ENCODE measurements around the gene SRSF7. TPM values are rescaled to one million over a fixed set of nuclear protein-coding genes. Genes with fewer than 3 reads are reported as not detected.
A peak's percentile ranks its signal among the peaks of the same experiment; 100 is the strongest.
"Not testable (repeated sequence)": the region's sequence is repeated elsewhere in the genome, so short reads cannot be mapped to it uniquely, and the experiment has no call there.

Gene SRSF7
- total RNA-seq, 1 donor from 2014 or later = 50.5 TPM

- no peak for DNase-seq
- Histone ChIP-seq H3K27me3 (ENCODE audit: low read depth) (no peaks in the 10 kb centered on the region), H3K9me3 (replicated peaks) (no peaks in the 10 kb centered on the region), H3K4me3 (no peak overlapping the region), H3K36me3 (no peaks in the 10 kb centered on the region), H3K4me1 (peaks cover 47% of the 10 kb centered on the region), H3K27ac (replicated peaks) (peak overlapping the region; percentile 88)
- intact Hi-C loops (cut with micrococcal nuclease) = no loop called here
- no peak for TF ChIP-seq CTCF (IDR thresholded peaks at IDR 0.05; ENCODE audit: borderline replicate concordance)
Measured at GRCh38 chr2:38719706-38720105, 31.5 kb downstream of the SRSF7 start.

GRCh38 chr2:38718601-38719000 is 32.6 kb downstream of the SRSF7 start:
- no peaks in the 10 kb centered on the region for H3K27me3 ChIP-seq (ENCODE audit: low read depth)
- intact Hi-C loops (cut with micrococcal nuclease) = no loop called here
- DNase-seq = no peak
- H3K4me3 ChIP-seq = no peak overlapping the region
- no peaks in the 10 kb centered on the region for H3K36me3 ChIP-seq
- H3K9me3 ChIP-seq (replicated peaks) = no peaks in the 10 kb centered on the region
- H3K4me1 ChIP-seq = peaks cover 44% of the 10 kb centered on the region
- TF ChIP-seq CTCF (IDR thresholded peaks at IDR 0.05; ENCODE audit: borderline replicate concordance) = no peak
- no peak overlapping the region for H3K27ac ChIP-seq (replicated peaks)

GRCh38 chr2:38716185-38716584 is 35.0 kb downstream of the SRSF7 start:
- no peak for TF ChIP-seq CTCF (IDR thresholded peaks at IDR 0.05; ENCODE audit: borderline replicate concordance)
- H3K9me3 ChIP-seq (replicated peaks) = no peaks in the 10 kb centered on the region
- H3K4me1 ChIP-seq = peaks cover 25% of the 10 kb centered on the region
- DNase-seq = no peak
- H3K4me3 ChIP-seq = no peak overlapping the region
- peak overlapping the region; percentile 36 for H3K27ac ChIP-seq (replicated peaks)
- no peaks in the 10 kb centered on the region for H3K36me3 ChIP-seq
- intact Hi-C loops (cut with micrococcal nuclease) = no loop called here
- no peaks in the 10 kb centered on the region for H3K27me3 ChIP-seq (ENCODE audit: low read depth)

- intact Hi-C loops (cut with micrococcal nuclease) = not testable (repeated sequence)
Measured at GRCh38 chr2:38714941-38715340, 36.2 kb downstream of the SRSF7 start.

GRCh38 chr2:38713338-38713737 is 37.8 kb downstream of the SRSF7 start:
- no peak overlapping the region for H3K27ac ChIP-seq (replicated peaks)
- no peaks in the 10 kb centered on the region for H3K27me3 ChIP-seq (ENCODE audit: low read depth)
- peaks cover 5% of the 10 kb centered on the region for H3K36me3 ChIP-seq
- TF ChIP-seq CTCF (IDR thresholded peaks at IDR 0.05; ENCODE audit: borderline replicate concordance) = no peak
- H3K4me3 ChIP-seq = no peak overlapping the region
- DNase-seq = no peak
- H3K9me3 ChIP-seq (replicated peaks) = no peaks in the 10 kb centered on the region
- peaks cover 6% of the 10 kb centered on the region for H3K4me1 ChIP-seq
- intact Hi-C loops (cut with micrococcal nuclease) = no loop called here

More at GRCh38 chr2:38714941-38715340, 36.2 kb downstream of the SRSF7 start:
- not testable (repeated sequence) for H3K36me3 ChIP-seq; DNase-seq; H3K27me3 ChIP-seq (ENCODE audit: low read depth); H3K4me3 ChIP-seq; H3K27ac ChIP-seq (replicated peaks); H3K9me3 ChIP-seq (replicated peaks)
- peaks cover 13% of the 10 kb centered on the region for H3K4me1 ChIP-seq

GRCh38 chr2:38712871-38713270 is 38.3 kb downstream of the SRSF7 start:
- H3K36me3 ChIP-seq = peaks cover 5% of the 10 kb centered on the region
- no peak overlapping the region for H3K27ac ChIP-seq (replicated peaks)
- TF ChIP-seq CTCF (IDR thresholded peaks at IDR 0.05; ENCODE audit: borderline replicate concordance) = no peak
- DNase-seq = no peak
- H3K27me3 ChIP-seq (ENCODE audit: low read depth) = no peaks in the 10 kb centered on the region
- H3K9me3 ChIP-seq (replicated peaks) = no peaks in the 10 kb centered on the region
- H3K4me3 ChIP-seq = no peak overlapping the region
- H3K4me1 ChIP-seq = peaks cover 6% of the 10 kb centered on the region
- intact Hi-C loops (cut with micrococcal nuclease) = no loop called here
